GM19193 (cell line): ENCODE measurements around the gene CAND2.

Experiments used
- POLR2A ChIP-seq: IDR thresholded peaks from 4 replicates; pipeline ENCODE4 v1.6.1; 2011; ENCODE audit not compliant: insufficient read depth, insufficient read length; ENCODE audit errors: extremely low read depth

Gene CAND2

DNA sequence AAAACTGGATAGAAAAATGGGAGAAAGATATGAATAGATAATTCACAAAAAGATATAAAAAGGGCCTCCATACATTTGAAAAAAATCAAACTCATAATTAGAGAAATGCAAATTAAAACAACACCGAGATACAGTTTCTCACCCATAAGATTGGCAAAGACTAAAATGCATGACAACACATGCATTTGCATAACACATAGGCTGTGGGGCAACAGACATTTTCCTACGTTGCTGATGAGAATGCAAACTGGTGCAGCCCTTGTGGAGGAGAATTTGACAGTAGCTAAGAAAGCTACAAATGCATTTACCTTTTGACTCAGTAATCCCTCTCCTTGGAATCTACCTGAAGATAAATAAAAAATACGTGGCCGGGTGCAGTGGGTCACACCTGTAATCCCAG, 11.4 kb upstream of the CAND2 start:
- TF ChIP-seq POLR2A = no peak

GRCh38 chr3:12791430-12791829, 5.0 kb upstream of the CAND2 start:
- TF ChIP-seq POLR2A = no peak

DNA sequence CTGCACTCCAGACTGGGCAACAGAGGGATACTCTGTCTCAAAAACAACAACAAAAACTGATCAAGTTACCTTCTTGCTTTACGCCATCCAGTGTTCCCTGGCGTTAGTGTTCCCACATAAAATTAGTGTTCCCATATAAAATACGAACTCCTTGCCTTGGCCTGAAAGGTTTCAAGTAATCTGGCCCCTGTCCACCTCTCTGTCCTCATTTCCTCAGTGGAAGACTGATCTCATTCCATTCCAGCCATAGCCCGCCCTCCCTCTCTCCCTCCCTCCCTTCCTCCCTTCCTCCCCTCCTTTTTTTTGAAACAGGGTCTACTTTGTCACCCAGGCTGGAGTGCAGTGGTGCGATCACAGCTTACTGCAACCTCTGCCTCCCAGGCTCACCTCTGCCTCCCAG, 2.8 kb upstream of the CAND2 start:
- TF ChIP-seq POLR2A = no peak

DNA sequence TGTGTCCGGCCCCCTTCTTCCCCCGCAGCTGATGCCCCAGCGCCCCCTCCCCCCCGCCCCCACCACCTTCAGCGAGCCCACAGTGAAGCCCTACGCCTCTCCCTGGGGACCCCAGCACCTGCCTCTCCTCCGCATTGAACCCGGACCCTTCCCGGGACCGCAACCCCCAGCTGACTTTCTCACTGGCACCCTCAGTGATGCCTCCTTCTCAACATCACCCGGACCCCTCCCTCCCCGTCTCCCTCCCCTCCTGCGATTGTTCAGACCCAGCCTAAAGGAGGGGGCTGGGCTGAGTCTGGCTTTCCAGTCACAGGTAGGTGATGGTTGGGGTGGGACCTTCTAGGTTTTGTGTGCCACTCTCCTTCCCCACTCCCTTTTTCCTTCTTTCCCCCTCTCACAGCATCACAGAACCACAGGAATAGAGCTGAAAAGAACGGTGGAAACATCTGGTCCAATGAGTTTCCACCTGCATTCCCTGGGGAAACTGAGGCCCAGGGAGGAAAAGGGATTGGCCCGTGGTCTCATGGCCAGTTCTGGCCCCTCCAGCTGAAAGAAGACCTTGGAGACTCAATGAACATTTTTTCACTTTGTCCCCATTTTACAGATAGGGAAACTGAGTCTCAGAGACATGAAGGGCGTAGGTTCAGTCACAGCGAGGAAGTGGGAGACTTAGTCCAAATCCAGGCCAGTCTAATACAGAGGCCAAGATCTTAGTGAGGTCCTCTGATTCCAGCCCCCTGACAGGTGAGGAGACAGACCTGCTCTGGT, 828 bp downstream of the CAND2 start:
- TF ChIP-seq POLR2A = no peak

DNA sequence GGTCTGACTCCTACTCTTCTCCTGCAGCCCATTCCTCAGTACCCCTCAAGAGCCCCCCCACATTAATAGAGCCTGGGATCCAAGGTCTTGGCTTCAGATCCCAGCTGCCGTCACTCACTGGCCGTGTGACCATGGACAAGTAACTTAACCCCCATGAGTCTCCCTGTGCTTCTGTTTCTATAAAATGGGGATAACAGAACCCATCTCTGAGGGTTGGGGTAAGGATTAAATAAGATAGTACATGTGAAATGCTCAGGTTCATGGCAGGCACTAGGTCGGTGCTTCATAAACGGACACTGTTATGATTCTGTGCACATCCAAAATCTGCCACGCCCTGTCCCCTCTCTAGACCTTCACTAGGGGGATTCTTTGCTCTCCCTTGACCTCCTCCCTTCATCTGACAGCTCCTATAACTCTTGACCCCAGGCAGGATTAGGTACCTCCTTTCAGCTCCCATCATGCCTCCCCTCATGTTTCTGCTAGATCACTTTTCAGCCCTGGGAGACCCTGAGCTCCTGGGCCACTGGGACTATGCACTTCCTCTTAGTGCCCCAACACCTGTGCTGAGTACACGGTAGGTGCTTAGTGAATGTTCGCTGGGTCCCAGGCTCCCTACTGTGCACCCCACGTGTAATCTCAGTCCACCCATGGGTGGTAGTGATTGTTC, 1.5 kb downstream of the CAND2 start:
- no peak for TF ChIP-seq POLR2A

DNA sequence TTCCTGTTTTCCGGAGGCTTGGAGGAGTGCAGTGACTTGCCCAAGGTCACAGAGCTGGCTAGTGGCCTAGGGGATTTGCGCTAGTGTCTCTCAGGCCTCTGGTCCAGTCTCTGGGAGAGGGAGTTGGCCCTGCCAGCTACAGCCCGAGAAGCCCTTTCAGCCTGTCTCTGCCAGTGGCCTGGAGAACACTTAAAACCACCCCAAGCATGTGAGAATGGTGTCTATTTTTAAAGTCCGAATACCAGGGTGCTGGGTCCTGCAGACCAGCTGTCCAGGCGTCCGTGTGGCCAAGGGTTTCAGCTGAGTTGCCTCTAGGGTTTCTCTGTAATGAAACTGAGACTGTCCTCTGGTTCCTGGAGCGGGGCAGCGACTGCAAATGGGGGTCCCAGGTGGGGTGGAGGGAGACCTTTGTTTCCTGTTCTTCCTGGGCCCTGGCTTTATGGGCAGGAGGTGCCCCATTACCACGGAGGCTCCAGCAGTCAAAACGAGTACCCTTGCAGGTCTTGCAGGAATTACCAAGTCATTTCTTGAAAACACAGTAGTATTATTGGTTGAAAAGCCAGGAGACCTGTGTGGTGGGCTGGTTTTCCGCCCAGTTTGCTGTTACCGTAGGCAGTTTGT, 2.2 kb downstream of the CAND2 start:
- TF ChIP-seq POLR2A = no peak

DNA sequence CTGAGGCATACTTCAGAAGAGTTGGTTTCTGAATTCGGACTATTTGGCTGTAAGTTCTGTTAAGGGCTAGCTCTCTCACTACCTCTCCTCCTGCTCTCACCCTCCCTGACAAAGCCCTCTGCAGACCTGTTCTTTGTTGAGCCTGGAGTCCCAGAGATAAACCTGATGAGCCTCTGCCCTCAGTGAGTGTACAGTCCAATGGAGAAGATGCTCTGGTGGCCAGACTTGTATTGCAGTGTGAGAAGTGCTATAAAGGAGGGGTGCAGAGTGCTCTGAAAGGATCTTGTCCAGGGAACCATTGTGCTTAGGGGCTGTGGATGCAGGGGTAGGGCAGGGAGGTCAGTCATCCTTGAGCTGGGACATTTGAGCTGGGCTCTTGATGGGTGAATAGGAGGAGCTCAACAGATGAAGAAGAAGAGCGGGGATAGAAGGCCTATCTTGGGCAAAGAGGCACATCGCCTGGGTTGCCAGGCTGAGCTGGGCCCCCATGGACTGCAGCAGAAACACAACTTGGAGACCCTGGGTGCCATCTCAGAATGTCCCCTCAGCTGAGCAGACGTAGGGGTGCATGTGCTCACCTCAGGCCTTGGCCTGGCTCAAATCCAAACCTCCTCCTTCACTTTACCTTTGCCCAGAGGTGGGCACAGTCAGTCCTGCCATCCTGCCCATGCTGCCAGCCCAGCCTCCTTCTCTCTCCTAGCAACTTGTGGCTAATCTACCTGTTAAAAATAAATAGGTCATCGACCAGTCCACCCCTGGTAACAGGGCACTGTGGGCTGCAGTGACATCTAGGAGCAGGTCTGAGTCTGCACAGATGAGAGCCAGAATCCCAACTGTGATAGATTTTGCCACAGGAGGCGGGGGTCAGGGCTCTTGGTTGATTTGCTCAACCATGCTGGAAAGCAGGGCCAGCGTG, 3.3 kb downstream of the CAND2 start:
- no peak for TF ChIP-seq POLR2A

GRCh38 chr3:12803371-12803770, 6.9 kb downstream of the CAND2 start:
- no peak for TF ChIP-seq POLR2A

GRCh38 chr3:12807066-12807465, 10.6 kb downstream of the CAND2 start:
- no peak for TF ChIP-seq POLR2A

- no peak for TF ChIP-seq POLR2A
Observed at GRCh38 chr3:12807601-12808359, 11.3 kb downstream of the CAND2 start.

GRCh38 chr3:12808587-12808986, 12.1 kb downstream of the CAND2 start:
- TF ChIP-seq POLR2A = no peak

DNA sequence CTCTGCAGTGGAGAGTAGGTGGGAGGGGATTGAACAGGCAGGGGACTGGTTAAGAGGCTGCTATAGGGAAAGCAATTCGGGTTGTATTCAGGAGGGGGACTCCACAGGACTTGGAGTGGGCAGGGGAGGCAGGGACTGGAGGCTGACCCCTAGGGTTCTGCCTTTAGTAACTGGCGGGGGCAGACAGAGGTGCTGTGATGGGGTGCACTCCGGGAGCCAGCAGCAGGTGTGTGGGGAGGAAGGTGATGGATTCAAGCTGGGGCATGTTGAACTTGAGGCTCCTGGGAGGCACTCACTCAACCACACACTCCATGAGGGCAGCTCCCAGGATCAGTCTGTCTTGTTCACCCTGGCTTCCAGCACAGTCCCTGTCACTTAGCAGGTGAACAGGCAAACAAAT, 12.5 kb downstream of the CAND2 start:
- TF ChIP-seq POLR2A = no peak

DNA sequence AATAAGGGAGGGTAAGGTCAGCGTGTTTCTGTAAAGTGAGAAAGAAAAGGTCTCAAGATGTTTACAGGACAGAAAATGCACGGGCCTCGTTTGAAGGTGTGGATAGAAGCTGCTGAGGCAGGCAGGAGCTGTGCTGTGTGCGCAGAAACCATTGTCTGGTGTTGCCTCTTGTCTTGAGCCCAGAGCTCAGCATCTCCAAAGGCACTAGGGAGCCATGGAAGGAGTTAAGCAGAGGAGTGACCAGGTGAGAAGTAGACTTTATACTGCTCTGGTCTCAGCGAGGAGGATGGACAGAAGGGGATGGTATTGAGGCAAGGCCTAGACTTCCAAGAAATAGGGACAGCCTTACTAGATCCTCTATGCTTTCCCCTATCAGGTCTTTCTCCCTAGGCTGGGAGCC, 13.0 kb downstream of the CAND2 start:
- TF ChIP-seq POLR2A = no peak

DNA sequence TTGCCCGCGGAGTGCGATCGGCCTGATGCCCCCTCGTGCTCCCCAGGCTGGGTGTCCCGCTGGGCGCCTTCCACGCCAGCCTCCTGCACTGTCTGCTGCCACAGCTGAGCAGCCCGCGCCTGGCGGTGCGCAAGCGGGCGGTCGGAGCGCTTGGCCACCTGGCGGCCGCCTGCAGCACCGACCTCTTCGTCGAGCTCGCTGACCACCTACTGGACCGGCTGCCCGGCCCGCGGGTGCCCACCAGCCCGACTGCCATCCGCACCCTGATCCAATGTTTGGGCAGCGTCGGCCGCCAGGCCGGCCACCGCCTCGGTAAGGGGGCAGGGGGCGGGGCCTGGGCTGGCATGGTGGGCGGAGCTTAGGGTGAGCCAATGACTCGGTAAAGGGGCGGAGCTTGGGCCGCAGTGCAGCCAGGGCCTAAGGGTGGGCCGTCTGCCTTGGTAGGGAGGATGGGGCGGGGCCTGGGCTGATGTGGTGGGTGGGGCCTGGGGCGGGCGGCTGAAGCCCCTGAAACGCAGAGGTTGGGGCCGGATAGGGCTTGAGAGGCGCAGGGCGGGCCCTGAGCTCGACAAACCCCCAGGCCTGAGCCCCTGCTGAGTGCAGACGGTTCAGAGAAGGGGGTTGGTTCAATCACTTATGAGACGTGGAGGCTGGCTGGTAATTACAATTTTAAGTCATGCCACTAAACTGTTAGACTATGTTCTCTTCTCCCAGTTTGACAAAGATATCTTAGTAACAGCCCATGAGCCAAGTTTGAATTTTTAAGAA, 13.7 kb downstream of the CAND2 start:
- TF ChIP-seq POLR2A = no peak

DNA sequence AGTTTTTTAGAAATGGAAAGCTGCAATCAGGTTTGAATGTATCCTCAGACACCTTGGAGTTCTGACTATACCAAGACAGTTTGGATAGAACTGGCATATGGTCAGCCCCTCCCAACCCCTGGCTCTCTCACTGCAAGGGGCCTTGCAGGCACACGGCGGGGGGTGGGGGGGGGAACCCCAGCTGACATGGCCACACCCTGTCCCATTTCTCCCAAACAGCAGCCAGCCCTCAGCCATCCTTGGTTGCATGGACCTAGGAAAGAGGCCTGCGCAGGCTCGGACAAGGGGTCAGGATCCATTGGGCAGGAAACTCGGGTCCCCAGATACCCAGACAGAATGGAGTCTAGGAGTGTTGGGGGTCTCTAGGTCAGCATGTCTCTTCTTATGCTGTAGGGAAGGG, 14.5 kb downstream of the CAND2 start:
- no peak for TF ChIP-seq POLR2A
